OCI-LY1 (cell line): Measurements from ENCODE around the gene PAGE2B.

Experiments used
- H2AFZ ChIP-seq: fragments of 200-600 bp; sonication (generic), shearing (Covaris generic); 2 replicates; pipeline ENCODE4 v1.6.0; 2014; ENCODE audit warnings: antibody characterized with exemption, mild to moderate bottlenecking, low read length
- H3F3A ChIP-seq: fragments of 200-600 bp; sonication (generic), shearing (Covaris generic); 2 replicates; pipeline ENCODE4 v1.6.0; 2014; ENCODE audit warnings: mild to moderate bottlenecking, antibody characterized with exemption, low read length, moderate library complexity; ENCODE audit not compliant: insufficient read depth
- H3K27ac ChIP-seq: fragments of 200-600 bp; sonication (generic); 2 replicates; pipeline ENCODE4 v1.5.1; 2014; ENCODE audit warnings: low read length, mixed run types, mild to moderate bottlenecking, low read depth; ENCODE audit not compliant: poor library complexity, severe bottlenecking
- H3K27me3 ChIP-seq: fragments of 200-600 bp; sonication (generic); 2 replicates; pipeline ENCODE4 v1.6.0; 2014; ENCODE audit warnings: antibody characterized with exemption, mild to moderate bottlenecking, low read length, moderate library complexity; ENCODE audit not compliant: insufficient read depth
- H3K36me3 ChIP-seq: fragments of 200-600 bp; sonication (generic); 2 replicates; pipeline ENCODE4 v1.6.1; 2014; ENCODE audit warnings: mild to moderate bottlenecking, antibody characterized with exemption, low read length, moderate library complexity, mixed read lengths; ENCODE audit not compliant: insufficient read depth
- H3K4me1 ChIP-seq: fragments of 200-600 bp; sonication (generic); 2 replicates; pipeline ENCODE4 v1.5.1; 2014; ENCODE audit warnings: mild to moderate bottlenecking, low read length, moderate library complexity; ENCODE audit not compliant: insufficient read depth, severe bottlenecking
- H3K4me2 ChIP-seq: fragments of 200-600 bp; sonication (generic), shearing (Covaris generic); 2 replicates; pipeline ENCODE4 v1.6.1; 2014; ENCODE audit warnings: low read length
- H3K4me3 ChIP-seq: fragments of 200-600 bp; sonication (generic); 2 replicates; pipeline ENCODE4 v1.5.1; 2014; ENCODE audit warnings: low read length, low read depth, mild to moderate bottlenecking, mixed read lengths; ENCODE audit not compliant: poor library complexity, severe bottlenecking
- H3K79me2 ChIP-seq: fragments of 200-600 bp; shearing (Covaris generic); 2 replicates; pipeline ENCODE4 v1.6.1; 2016; ENCODE audit warnings: mixed run types, low read length, mixed read lengths; ENCODE audit not compliant: insufficient read depth
- H3K9ac ChIP-seq: fragments of 200-600 bp; sonication (generic), shearing (Covaris generic); 2 replicates; pipeline ENCODE4 v1.6.1; 2014; ENCODE audit warnings: mild to moderate bottlenecking, low read length, mixed read lengths
- H3K9me2 ChIP-seq: fragments of 200-600 bp; sonication (generic), shearing (Covaris generic); 2 replicates; pipeline ENCODE4 v1.6.1; 2014; ENCODE audit warnings: low read depth, mild to moderate bottlenecking, low read length, mixed read lengths
- H3K9me3 ChIP-seq: fragments of 200-600 bp; shearing (Covaris generic); 2 replicates; pipeline ENCODE4 v1.6.1; 2014; ENCODE audit warnings: low read length, mixed read lengths
- H4K20me1 ChIP-seq: fragments of 200-600 bp; sonication (generic), shearing (Covaris generic); 2 replicates; pipeline ENCODE4 v1.6.0; 2016; ENCODE audit warnings: mild to moderate bottlenecking, low read length; ENCODE audit not compliant: insufficient read depth
- CTCF ChIP-seq: fragments of 200-600 bp; sonication (generic), shearing (Covaris generic); IDR thresholded peaks from 2 replicates; pipeline ENCODE4 v1.5.1; 2017; ENCODE audit warnings: mild to moderate bottlenecking, antibody characterized with exemption, low read length, moderate library complexity, mixed read lengths
- EZH2 ChIP-seq: fragments of 200-600 bp; sonication (generic), shearing (Covaris generic); IDR thresholded peaks from 2 replicates; pipeline ENCODE4 v1.8.0; 2017; ENCODE audit warnings: borderline replicate concordance, mixed run types, mild to moderate bottlenecking, antibody characterized with exemption, low read length, moderate library complexity, mixed read lengths

PAGE2B gene

GRCh38 chrX:55074851-55075467 lies at the start of gene PAGE2B:
TSS of gene PAGE2B (plus strand) at chrX:55075030. CDS start at chrX:55076042, 1,012 bp downstream.
- Histone ChIP-seq H3K9me2 (no peaks in the 10 kb centered on the region), H3F3A (no peaks in the 10 kb centered on the region), H3K27me3 (no peaks in the 10 kb centered on the region), H3K4me1 (no peaks in the 10 kb centered on the region), H3K4me3 (no peak within 1 kb of the TSS), H3K27ac (no peak within 1 kb of the TSS), H3K4me2 (no peak within 1 kb of the TSS), H4K20me1 (no peaks in the 10 kb centered on the region), H3K9me3 (no peaks in the 10 kb centered on the region), H2AFZ (no peak within 1 kb of the TSS), H3K9ac (no peak within 1 kb of the TSS), H3K79me2 (no peaks in the 10 kb centered on the region), H3K36me3 (no peaks in the 10 kb centered on the region)
- TF ChIP-seq CTCF (no peak), EZH2 (no peak)

- no peak for TF ChIP-seq CTCF
- TF ChIP-seq EZH2: no peak
- Histone ChIP-seq H3K27ac (no peak overlapping the region), H3K27me3 (no peaks in the 10 kb centered on the region), H3F3A (no peaks in the 10 kb centered on the region), H3K9me3 (no peaks in the 10 kb centered on the region), H3K9ac (no peak overlapping the region), H3K9me2 (no peaks in the 10 kb centered on the region), H3K4me2 (no peak overlapping the region), H3K36me3 (no peaks in the 10 kb centered on the region), H3K79me2 (no peaks in the 10 kb centered on the region), H3K4me1 (no peaks in the 10 kb centered on the region), H4K20me1 (no peaks in the 10 kb centered on the region), H2AFZ (no peak overlapping the region), H3K4me3 (no peak overlapping the region)
These were observed 48.7 kb upstream of the PAGE2B start for GRCh38 chrX:55026143-55026542.

GRCh38 chrX:55026840-55027239 lies 48.0 kb upstream of the PAGE2B start:
- H3K9me2 ChIP-seq: no peaks in the 10 kb centered on the region
- H4K20me1 ChIP-seq: no peaks in the 10 kb centered on the region
- H2AFZ ChIP-seq: no peak overlapping the region
- H3K9me3 ChIP-seq: no peaks in the 10 kb centered on the region
- H3K4me2 ChIP-seq: no peak overlapping the region
- H3K27ac ChIP-seq: no peak overlapping the region
- H3K27me3 ChIP-seq: no peaks in the 10 kb centered on the region
- TF ChIP-seq EZH2: no peak
- no peak for TF ChIP-seq CTCF
- no peaks in the 10 kb centered on the region for H3K36me3 ChIP-seq
- no peaks in the 10 kb centered on the region for H3K79me2 ChIP-seq
- H3K4me1 ChIP-seq: no peaks in the 10 kb centered on the region
- no peaks in the 10 kb centered on the region for H3F3A ChIP-seq
- H3K4me3 ChIP-seq: no peak overlapping the region
- no peak overlapping the region for H3K9ac ChIP-seq
